WTC11 (cell line): Measurements from ENCODE around the gene ATP13A5. TPM values are rescaled to one million over a fixed set of nuclear protein-coding genes. Genes with fewer than 3 reads are reported as not detected.

ENCODE experiments used
- ATAC-seq: fragments of 200-7000 bp; cut with Tn5 transposase; 2 replicates; pipeline ENCODE4 v1.10.0; 2021; ENCODE audit warnings: mild to moderate bottlenecking, moderate library complexity
- CTCF ChIA-PET: fragments of 300-600 bp; sonication (Branson Sonifier 250); formaldehyde crosslinking; loops from one replicate; lab custom pipeline; 2021; ENCODE audit warnings: antibody characterized with exemption; lab: Charles Lee
- POLR2A ChIA-PET: fragments of 350-600 bp; sonication (Branson Sonifier 250); formaldehyde crosslinking; loops from one replicate; lab custom pipeline; 2021; ENCODE audit warnings: antibody characterized with exemption; lab: Charles Lee
- DNase-seq: peaks from one replicate; pipeline ENCODE4 v3.0.0; 2021; ENCODE audit warnings: low spot score
- H3K27ac Mint-ChIP-seq: 2 replicates; pipeline ENCODE4 v1.8.0; 2021; ENCODE audit warnings: mixed read lengths
- H3K27me3 Mint-ChIP-seq: 2 replicates; pipeline ENCODE4 v1.8.0; 2021; ENCODE audit warnings: low read depth, mild to moderate bottlenecking, moderate library complexity, mixed read lengths
- H3K36me3 Mint-ChIP-seq: 2 replicates; pipeline ENCODE4 v1.8.0; 2021; ENCODE audit warnings: mixed read lengths
- H3K4me1 Mint-ChIP-seq: 2 replicates; pipeline ENCODE4 v1.8.0; 2022; ENCODE audit warnings: mixed read lengths
- H3K4me3 Mint-ChIP-seq: 2 replicates; pipeline ENCODE4 v1.8.0; 2021; ENCODE audit warnings: mild to moderate bottlenecking, moderate library complexity, mixed read lengths
- H3K9me3 Mint-ChIP-seq: 2 replicates; pipeline ENCODE4 v1.8.0; 2021; ENCODE audit warnings: mixed read lengths
- ATF1 ChIP-seq: sonication (generic); formaldehyde crosslinking; IDR thresholded peaks from 2 replicates; pipeline ENCODE4 v1.8.1; 2023; ENCODE audit warnings: mild to moderate bottlenecking, moderate library complexity, missing genetic modification reagents
- CREM ChIP-seq: sonication (generic); formaldehyde crosslinking; IDR thresholded peaks from 2 replicates; pipeline ENCODE4 v1.8.1; 2022; ENCODE audit warnings: mild to moderate bottlenecking, missing genetic modification reagents, moderate library complexity
- E2F1 ChIP-seq: sonication (generic); formaldehyde crosslinking; IDR thresholded peaks from 2 replicates; pipeline ENCODE4 v1.8.0; 2022; ENCODE audit warnings: mild to moderate bottlenecking, missing genetic modification reagents
- EMX1 ChIP-seq: fragments of 250-450 bp; sonication (Bioruptor Pico); IDR thresholded peaks from 2 replicates; pipeline ENCODE4 v1.8.0; 2021; ENCODE audit warnings: mild to moderate bottlenecking
- ESRRA ChIP-seq: sonication (generic); formaldehyde crosslinking; IDR thresholded peaks from 2 replicates; pipeline ENCODE4 v1.8.1; 2022; ENCODE audit warnings: mild to moderate bottlenecking, missing genetic modification reagents, borderline replicate concordance
- FOXJ3 ChIP-seq: sonication (generic); formaldehyde crosslinking; IDR thresholded peaks from 2 replicates; pipeline ENCODE4 v1.9.0; 2021; ENCODE audit warnings: missing genetic modification reagents, mild to moderate bottlenecking, borderline replicate concordance
- HMGXB4 ChIP-seq: sonication (generic); formaldehyde crosslinking; IDR thresholded peaks from 2 replicates; pipeline ENCODE4 v1.8.1; 2023; ENCODE audit warnings: mild to moderate bottlenecking, moderate library complexity, missing genetic modification reagents
- MYBL2 ChIP-seq: sonication (generic); formaldehyde crosslinking; IDR thresholded peaks from 2 replicates; pipeline ENCODE4 v1.8.1; 2023; ENCODE audit warnings: mild to moderate bottlenecking, moderate library complexity, missing genetic modification reagents
- NFYB ChIP-seq: sonication (generic); formaldehyde crosslinking; conservative IDR thresholded peaks from 2 replicates; pipeline ENCODE4 v1.8.0; 2022; ENCODE audit warnings: low read depth, missing genetic modification reagents
- PRRX2 ChIP-seq: fragments of 250-450 bp; sonication (Bioruptor Pico); IDR thresholded peaks from 2 replicates; pipeline ENCODE4 v1.8.0; 2021; ENCODE audit warnings: mild to moderate bottlenecking
- SMAD3 ChIP-seq: sonication (generic); formaldehyde crosslinking; IDR thresholded peaks from 2 replicates; pipeline ENCODE4 v1.8.0; 2022; ENCODE audit warnings: missing genetic modification reagents, mild to moderate bottlenecking, borderline replicate concordance
- SP1 ChIP-seq: sonication (generic); formaldehyde crosslinking; conservative IDR thresholded peaks from 2 replicates; pipeline ENCODE4 v1.8.1; 2022; ENCODE audit warnings: missing genetic modification reagents
- ZBTB21 ChIP-seq: sonication (generic); formaldehyde crosslinking; IDR thresholded peaks from 2 replicates; pipeline ENCODE4 v1.8.1; 2023; ENCODE audit warnings: mild to moderate bottlenecking, missing genetic modification reagents, borderline replicate concordance
- ZNF138 ChIP-seq: sonication (generic); formaldehyde crosslinking; conservative IDR thresholded peaks from 2 replicates; pipeline ENCODE4 v1.8.1; 2022; ENCODE audit warnings: mild to moderate bottlenecking, moderate library complexity, missing genetic modification reagents
- ZNF281 ChIP-seq: sonication (generic); formaldehyde crosslinking; IDR thresholded peaks from 2 replicates; pipeline ENCODE4 v1.8.0; 2023; ENCODE audit warnings: mild to moderate bottlenecking, missing genetic modification reagents
- ZNF317 ChIP-seq: sonication (generic); formaldehyde crosslinking; IDR thresholded peaks from 2 replicates; pipeline ENCODE4 v1.8.1; 2023; ENCODE audit warnings: low read depth, mild to moderate bottlenecking, moderate library complexity, missing genetic modification reagents, borderline replicate concordance
- ZNF423 ChIP-seq: fragments of 250-450 bp; sonication (Bioruptor Pico); IDR thresholded peaks from 2 replicates; pipeline ENCODE4 v2.1.2; 2022; ENCODE audit warnings: mild to moderate bottlenecking, moderate library complexity
- ZNF671 ChIP-seq: fragments of 250-450 bp; sonication (Bioruptor Pico); IDR thresholded peaks from 2 replicates; pipeline ENCODE4 v1.8.0; 2021; ENCODE audit warnings: mild to moderate bottlenecking
- total RNA-seq: library from RNA; stranded (reverse); gene quantifications from 3 replicates; pipeline ENCODE4 v1.2.3, GENCODE V29; 2021
- TF ChIP-seq, protein P1 (sequence below): sonication (generic); formaldehyde crosslinking; IDR thresholded peaks from 2 replicates; pipeline ENCODE4 v1.8.0; 2022; ENCODE audit warnings: mild to moderate bottlenecking, missing genetic modification reagents
- TF ChIP-seq, protein P2 (sequence below): fragments of 250-450 bp; sonication (Bioruptor Pico); IDR thresholded peaks from 2 replicates; pipeline ENCODE4 v1.8.0; 2021; ENCODE audit warnings: mild to moderate bottlenecking
- TF ChIP-seq, protein P3 (sequence below): sonication (generic); formaldehyde crosslinking; IDR thresholded peaks from 2 replicates; pipeline ENCODE4 v1.8.0; 2022; ENCODE audit warnings: mild to moderate bottlenecking, missing genetic modification reagents
- TF ChIP-seq, protein P4 (sequence below): sonication (generic); formaldehyde crosslinking; IDR thresholded peaks from 2 replicates; pipeline ENCODE4 v1.8.1; 2022; ENCODE audit warnings: mild to moderate bottlenecking, missing genetic modification reagents, moderate library complexity, borderline replicate concordance
- TF ChIP-seq, protein P5 (sequence below): fragments of 250-450 bp; sonication (Bioruptor Pico); IDR thresholded peaks from 2 replicates; pipeline ENCODE4 v2.1.2; 2022; ENCODE audit warnings: mild to moderate bottlenecking, moderate library complexity
- TF ChIP-seq, protein P6 (sequence below): fragments of 250-450 bp; sonication (Bioruptor Pico); conservative IDR thresholded peaks from 2 replicates; pipeline ENCODE4 v1.9.0; 2021; ENCODE audit warnings: mild to moderate bottlenecking

ATP13A5 gene
- total RNA-seq, 1 experiment from 2014 or later: not detected

DNA sequence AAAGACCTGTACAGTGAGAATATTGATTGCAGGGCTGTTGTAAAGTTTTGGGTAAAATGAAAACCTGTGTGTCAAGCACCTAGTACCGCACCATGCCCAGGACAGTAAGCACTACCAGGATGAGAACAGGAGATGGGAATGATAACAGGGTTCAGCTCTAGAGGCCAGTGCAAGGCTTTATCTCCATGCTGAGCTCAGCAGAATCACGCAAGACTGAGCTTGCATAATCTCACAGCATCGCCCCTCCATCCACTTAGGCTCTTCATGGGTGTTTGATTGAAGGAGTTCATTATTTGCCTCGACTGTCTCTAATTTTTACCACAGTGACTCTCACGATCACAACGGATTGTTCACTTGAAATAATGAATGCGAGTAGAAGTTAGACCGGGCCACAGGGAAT is 2.9 kb downstream of the ATP13A5 start:
- H3K9me3 Mint-ChIP-seq: peaks cover 3% of the 10 kb centered on the region
- no peak overlapping the region for H3K27ac Mint-ChIP-seq
- CTCF ChIA-PET: no interaction called here
- H3K27me3 Mint-ChIP-seq: no peaks in the 10 kb centered on the region; the same call in 1 of the 2 replicates
- no peak for ATAC-seq
- H3K4me3 Mint-ChIP-seq: no peak overlapping the region
- no peak for TF ChIP-seq CREM
- TF ChIP-seq, protein P1, sequence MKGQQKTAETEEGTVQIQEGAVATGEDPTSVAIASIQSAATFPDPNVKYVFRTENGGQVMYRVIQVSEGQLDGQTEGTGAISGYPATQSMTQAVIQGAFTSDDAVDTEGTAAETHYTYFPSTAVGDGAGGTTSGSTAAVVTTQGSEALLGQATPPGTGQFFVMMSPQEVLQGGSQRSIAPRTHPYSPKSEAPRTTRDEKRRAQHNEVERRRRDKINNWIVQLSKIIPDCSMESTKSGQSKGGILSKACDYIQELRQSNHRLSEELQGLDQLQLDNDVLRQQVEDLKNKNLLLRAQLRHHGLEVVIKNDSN: no peak
- TF ChIP-seq EMX1 (CRISPR knock-in tag): no peak
- TF ChIP-seq, protein P2, sequence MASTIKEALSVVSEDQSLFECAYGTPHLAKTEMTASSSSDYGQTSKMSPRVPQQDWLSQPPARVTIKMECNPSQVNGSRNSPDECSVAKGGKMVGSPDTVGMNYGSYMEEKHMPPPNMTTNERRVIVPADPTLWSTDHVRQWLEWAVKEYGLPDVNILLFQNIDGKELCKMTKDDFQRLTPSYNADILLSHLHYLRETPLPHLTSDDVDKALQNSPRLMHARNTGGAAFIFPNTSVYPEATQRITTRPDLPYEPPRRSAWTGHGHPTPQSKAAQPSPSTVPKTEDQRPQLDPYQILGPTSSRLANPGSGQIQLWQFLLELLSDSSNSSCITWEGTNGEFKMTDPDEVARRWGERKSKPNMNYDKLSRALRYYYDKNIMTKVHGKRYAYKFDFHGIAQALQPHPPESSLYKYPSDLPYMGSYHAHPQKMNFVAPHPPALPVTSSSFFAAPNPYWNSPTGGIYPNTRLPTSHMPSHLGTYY (CRISPR knock-in tag): no peak
- TF ChIP-seq PRRX2: no peak
- TF ChIP-seq MYBL2 (CRISPR knock-in tag): no peak
- TF ChIP-seq ZNF317 (CRISPR knock-in tag): no peak
- no peak for TF ChIP-seq FOXJ3 (CRISPR knock-in tag)
- TF ChIP-seq, protein P3, sequence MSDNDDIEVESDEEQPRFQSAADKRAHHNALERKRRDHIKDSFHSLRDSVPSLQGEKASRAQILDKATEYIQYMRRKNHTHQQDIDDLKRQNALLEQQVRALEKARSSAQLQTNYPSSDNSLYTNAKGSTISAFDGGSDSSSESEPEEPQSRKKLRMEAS (CRISPR knock-in tag): no peak
- TF ChIP-seq, protein P4, sequence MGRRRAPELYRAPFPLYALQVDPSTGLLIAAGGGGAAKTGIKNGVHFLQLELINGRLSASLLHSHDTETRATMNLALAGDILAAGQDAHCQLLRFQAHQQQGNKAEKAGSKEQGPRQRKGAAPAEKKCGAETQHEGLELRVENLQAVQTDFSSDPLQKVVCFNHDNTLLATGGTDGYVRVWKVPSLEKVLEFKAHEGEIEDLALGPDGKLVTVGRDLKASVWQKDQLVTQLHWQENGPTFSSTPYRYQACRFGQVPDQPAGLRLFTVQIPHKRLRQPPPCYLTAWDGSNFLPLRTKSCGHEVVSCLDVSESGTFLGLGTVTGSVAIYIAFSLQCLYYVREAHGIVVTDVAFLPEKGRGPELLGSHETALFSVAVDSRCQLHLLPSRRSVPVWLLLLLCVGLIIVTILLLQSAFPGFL (CRISPR knock-in tag): no peak
- TF ChIP-seq SP1 (CRISPR knock-in tag): no peak
- TF ChIP-seq ATF1 (CRISPR knock-in tag): no peak
- TF ChIP-seq ZBTB21: no peak
- no peak for TF ChIP-seq NFYB (CRISPR knock-in tag)
- TF ChIP-seq, protein P5, sequence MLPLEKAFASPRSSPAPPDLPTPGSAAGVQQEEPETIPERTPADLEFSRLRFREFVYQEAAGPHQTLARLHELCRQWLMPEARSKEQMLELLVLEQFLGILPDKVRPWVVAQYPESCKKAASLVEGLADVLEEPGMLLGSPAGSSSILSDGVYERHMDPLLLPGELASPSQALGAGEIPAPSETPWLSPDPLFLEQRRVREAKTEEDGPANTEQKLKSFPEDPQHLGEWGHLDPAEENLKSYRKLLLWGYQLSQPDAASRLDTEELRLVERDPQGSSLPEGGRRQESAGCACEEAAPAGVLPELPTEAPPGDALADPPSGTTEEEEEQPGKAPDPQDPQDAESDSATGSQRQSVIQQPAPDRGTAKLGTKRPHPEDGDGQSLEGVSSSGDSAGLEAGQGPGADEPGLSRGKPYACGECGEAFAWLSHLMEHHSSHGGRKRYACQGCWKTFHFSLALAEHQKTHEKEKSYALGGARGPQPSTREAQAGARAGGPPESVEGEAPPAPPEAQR: no peak
- no peak for DNase-seq
- POLR2A ChIA-PET: no interaction called here
- H3K36me3 Mint-ChIP-seq: no peaks in the 10 kb centered on the region
- H3K4me1 Mint-ChIP-seq: peaks cover 15% of the 10 kb centered on the region

DNA sequence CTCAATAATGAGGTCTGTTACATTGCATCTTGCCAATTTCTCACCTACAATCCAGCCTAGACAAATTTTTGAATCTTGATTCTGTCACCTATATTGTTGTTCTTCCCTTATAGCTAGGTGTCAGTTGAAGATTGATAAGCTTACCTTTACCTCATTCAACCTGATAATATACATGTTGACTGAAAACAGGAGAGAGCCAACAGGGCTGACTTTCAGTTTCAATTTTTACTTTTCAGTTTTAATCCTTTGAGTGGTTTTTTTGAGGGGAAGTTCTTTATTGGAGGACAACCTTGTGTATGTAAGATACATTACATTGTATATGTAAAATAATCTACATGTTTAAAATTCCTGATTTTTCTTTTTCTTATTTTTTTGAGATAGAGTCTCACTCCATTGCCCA is 5.8 kb downstream of the ATP13A5 start:
- no peak for DNase-seq
- POLR2A ChIA-PET: no interaction called here
- TF ChIP-seq SMAD3 (no peak), ZNF671 (CRISPR knock-in tag) (no peak), HMGXB4 (CRISPR knock-in tag) (no peak), SP1 (CRISPR knock-in tag) (no peak), ESRRA (CRISPR knock-in tag) (no peak), ZNF138 (no peak), E2F1 (CRISPR knock-in tag) (no peak), ZNF423 (CRISPR knock-in tag) (no peak), ZNF281 (CRISPR knock-in tag) (no peak)
- TF ChIP-seq, protein P6, sequence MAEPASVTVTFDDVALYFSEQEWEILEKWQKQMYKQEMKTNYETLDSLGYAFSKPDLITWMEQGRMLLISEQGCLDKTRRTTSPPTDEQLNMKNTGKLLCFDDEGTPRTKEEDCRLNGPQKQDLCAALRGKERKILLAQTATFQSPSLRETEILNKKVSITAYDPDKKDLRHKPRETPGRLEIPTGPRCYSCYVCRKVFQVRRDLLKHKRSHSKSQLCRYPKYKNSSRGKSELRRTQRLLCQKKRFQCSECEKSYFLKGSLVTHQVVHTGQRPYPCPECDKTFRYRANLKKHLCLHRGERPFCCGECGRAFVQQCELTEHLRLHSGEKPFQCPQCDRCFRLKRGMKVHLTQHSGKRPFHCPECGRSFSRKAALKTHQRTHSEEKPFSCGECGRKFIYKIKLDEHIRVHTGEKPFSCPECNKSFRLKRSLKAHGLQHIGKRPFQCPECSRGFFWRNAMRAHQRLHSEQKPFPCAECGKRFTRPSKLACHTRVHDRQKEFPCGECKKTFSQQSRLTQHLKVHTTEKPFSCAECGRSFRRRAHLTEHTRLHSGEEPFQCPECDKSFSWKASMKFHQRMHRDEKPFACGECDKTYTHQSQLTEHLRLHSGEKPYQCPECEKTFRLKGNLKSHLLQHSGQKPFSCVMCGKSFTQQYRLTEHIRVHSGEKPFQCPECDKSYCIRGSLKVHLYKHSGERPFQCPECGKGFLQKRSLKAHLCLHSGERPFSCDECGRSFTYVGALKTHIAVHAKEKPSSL (CRISPR knock-in tag): no peak

More for the DNA sequence above, 5.8 kb downstream of the ATP13A5 start:
- CTCF ChIA-PET: no interaction called here
- H3K27ac Mint-ChIP-seq: no peak overlapping the region
- no peak for ATAC-seq
- no peak overlapping the region for H3K4me3 Mint-ChIP-seq
- H3K27me3 Mint-ChIP-seq: no peaks in the 10 kb centered on the region; the same call in 1 of the 2 replicates
- peaks cover 4% of the 10 kb centered on the region for H3K4me1 Mint-ChIP-seq
- no peaks in the 10 kb centered on the region for H3K9me3 Mint-ChIP-seq
- no peaks in the 10 kb centered on the region for H3K36me3 Mint-ChIP-seq
